Liver (tissue), 3 donors: ENCODE measurements around the gene CDC5L.

Experiments used
- CTCF ChIP-seq: fragments of 150-350 bp; IDR thresholded peaks from 2 replicates; pipeline ENCODE4 v1.5.1; 2017; ENCODE audit warnings: improper control_type of control experiment, low read depth, low read length; ENCODE audit not compliant: missing input control
- FOXA1 ChIP-seq: IDR thresholded peaks from 2 replicates; pipeline ENCODE4 v1.6.1; 2016; ENCODE audit warnings: antibody characterized with exemption
- FOXA2 ChIP-seq: IDR thresholded peaks from 2 replicates; pipeline ENCODE4 v1.6.1; 2016; ENCODE audit warnings: antibody characterized with exemption
- GABPA ChIP-seq, 2 donors: IDR thresholded peaks in 1 of 2; conservative IDR thresholded peaks in 1 of 2; 2 replicates each; pipeline ENCODE4 v1.6.1; 2016; ENCODE audit warnings: antibody characterized with exemption in 2 of 2, mild to moderate bottlenecking in 1 of 2, moderate library complexity in 1 of 2
- HNF4A ChIP-seq, 2 donors: conservative IDR thresholded peaks; 2 replicates each; pipeline ENCODE4 v1.6.1; 2016; ENCODE audit warnings: antibody characterized with exemption in 2 of 2, mild to moderate bottlenecking in 2 of 2
- JUND ChIP-seq, 2 donors: IDR thresholded peaks; 2 replicates each; pipeline ENCODE4 v1.6.1; 2016; ENCODE audit warnings: antibody characterized with exemption in 2 of 2
- RAD21 ChIP-seq, 2 donors: IDR thresholded peaks; 2 replicates each; pipeline ENCODE4 v1.6.1; 2016; ENCODE audit warnings: antibody characterized with exemption in 2 of 2, mild to moderate bottlenecking in 2 of 2
- RXRA ChIP-seq, 2 donors: IDR thresholded peaks; 2 replicates each; pipeline ENCODE4 v1.6.1; 2017 to 2018; ENCODE audit warnings: antibody characterized with exemption in 2 of 2, mild to moderate bottlenecking in 1 of 2
- donor health status: healthy.
- donor health status: healthy.

GRCh38 chr6:44407951-44408670 is 20.6 kb downstream of the CDC5L start:
- TF ChIP-seq RAD21 (IDR thresholded peaks at IDR 0.05), result no peak
- no peak for TF ChIP-seq JUND (IDR thresholded peaks at IDR 0.05)
- TF ChIP-seq CTCF, result no peak
- no peak for TF ChIP-seq FOXA2
- TF ChIP-seq HNF4A (conservative IDR thresholded peaks at IDR 0.05), result no peak
- TF ChIP-seq GABPA (IDR thresholded peaks at IDR 0.05 in 1 of 2, conservative IDR thresholded peaks at IDR 0.05 in 1 of 2), result no peak
- no peak for TF ChIP-seq RXRA (IDR thresholded peaks at IDR 0.05)
- TF ChIP-seq FOXA1, result no peak
